Stomach (tissue), 9 donors: Measurements from ENCODE around the gene PNPLA2. TPM values are rescaled to one million over a fixed set of nuclear protein-coding genes. Genes with fewer than 3 reads are reported as not detected.

Experiments used
- DNase-seq, 2 donors: peaks; one replicate each; pipeline versions ENCODE4 v3.0.0 to v3.0.0-alpha.2; 2013 to 2019
- H3K27ac ChIP-seq, 5 donors: fragments of 200-600 bp in 4 of 5; sonication (generic) in 4 of 5; one replicate each; pipeline ENCODE4 v1.5.1; 2013 to 2019; ENCODE audit warnings: mild to moderate bottlenecking in 1 of 5, moderate library complexity in 1 of 5
- H3K27me3 ChIP-seq, 3 donors: fragments of 200-600 bp; sonication (generic); one replicate each; pipeline ENCODE4 v1.5.1; 2017 to 2019; ENCODE audit warnings: mixed run types in 1 of 3
- H3K36me3 ChIP-seq, 4 donors: fragments of 200-600 bp; sonication (generic); 1 replicate in 3 of 4; 2 replicates in 1 of 4; pipeline ENCODE4 v1.5.1; 2016 to 2019
- H3K4me1 ChIP-seq, 4 donors: fragments of 200-600 bp; sonication (generic); one replicate each; pipeline ENCODE4 v1.5.1; 2016 to 2019
- H3K4me3 ChIP-seq, 4 donors: fragments of 200-600 bp; sonication (generic) in 3 of 4; one replicate each; pipeline ENCODE4 v1.5.1; 2016 to 2019; ENCODE audit warnings: mild to moderate bottlenecking in 1 of 4
- H3K9me3 ChIP-seq, 4 donors: fragments of 200-600 bp; sonication (generic); one replicate each; pipeline ENCODE4 v1.5.1; 2016 to 2019
- CTCF ChIP-seq, 7 experiments: fragments of 450-650 bp in 4 of 7; fragments of 200-600 bp in 3 of 7; sonication (generic) in 3 of 7; IDR thresholded peaks; one replicate each; pipeline ENCODE4 v1.5.1; 2016 to 2019; ENCODE audit warnings: antibody characterized with exemption in 7 of 7, control low read depth in 2 of 7, mild to moderate bottlenecking in 1 of 7
- EP300 ChIP-seq: sonication (generic); formaldehyde crosslinking; IDR thresholded peaks from one replicate; pipeline ENCODE4 v1.6.1; 2017; ENCODE audit warnings: antibody characterized with exemption
- POLR2A ChIP-seq, 4 donors: fragments of 450-650 bp; IDR thresholded peaks; one replicate each; pipeline ENCODE4 v1.6.1; 2016; ENCODE audit warnings: antibody characterized with exemption in 4 of 4, control low read depth in 2 of 4, mild to moderate bottlenecking in 1 of 4, moderate library complexity in 1 of 4
- POLR2AphosphoS5 ChIP-seq, 3 donors: sonication (generic); formaldehyde crosslinking; IDR thresholded peaks; one replicate each; pipeline ENCODE4 v1.6.1; 2016; ENCODE audit warnings: antibody characterized with exemption in 3 of 3
- WGBS, 5 donors: extraction: QIAGEN DNeasy Blood & Tissue Kit in 3 of 5; methylation state at CpG; one replicate each; pipeline versions ENCODE4 v1.1.5 to v1.1.7; 2013 to 2018; 5-methylcytosine and 5-hydroxymethylcytosine counted together
- intact Hi-C: fragments of 100-400 bp; cut with DNase I; formaldehyde crosslinking; loops from one replicate; pipeline ENCODE4 v1.15.1; 2023; ENCODE audit warnings: low total_unique reads
- polyA plus RNA-seq, 3 donors: library from polyadenylated mRNA; stranded (reverse); fragments of 200-250 nt; gene quantifications; one replicate each; pipeline ENCODE4 v1.2.3, GENCODE V29; 2013
- total RNA-seq, 5 donors: library from RNA; depleted of rRNA; stranded (reverse); fragments of >200 nt; gene quantifications; one replicate each; pipeline versions ENCODE4 v1.1.0 to v1.2.3, GENCODE V29; 2014 to 2016
- donor health status: healthy with polysubstance abuse.
- donor health status: Bipolar disorder and iron deficiency.
- donor health status: healthy.

PNPLA2 gene
- total and polyA plus RNA-seq, 8 donors = 33.4 to 385 (median 82.9) TPM

GRCh38 chr11:859394-860131 is 40.8 kb downstream of the PNPLA2 start:
- H3K4me1 ChIP-seq = peaks cover 11 to 40% (median 33%) of the 10 kb centered on the region in 4 donors
- peak overlapping the region; percentile 18 to 27 (median 23) for H3K4me3 ChIP-seq
- TF ChIP-seq EP300 = no peak
- no peak for TF ChIP-seq POLR2AphosphoS5 (IDR thresholded peaks at IDR 0.05)
- TF ChIP-seq POLR2A (IDR thresholded peaks at IDR 0.05) = no peak
- TF ChIP-seq CTCF (IDR thresholded peaks at IDR 0.05) = no peak
- peak; percentile 84 to 97 for DNase-seq
- H3K27me3 ChIP-seq = no peaks in the 10 kb centered on the region
- H3K36me3 ChIP-seq = peaks cover 0 to 23% (median 21%) of the 10 kb centered on the region in 4 donors
- intact Hi-C loops = no loop called here
- H3K9me3 ChIP-seq = no peaks in the 10 kb centered on the region
- peak overlapping the region in 3 of 5 donors; percentile 10 to 58 (median 46) for H3K27ac ChIP-seq
- WGBS, 5 donors = 24 to 44% (median 33%) methylated on average over 13 to 31 of the region's 31 CpGs

GRCh38 chr11:860234-861104 is 41.8 kb downstream of the PNPLA2 start:
- intact Hi-C loops = no loop called here
- H3K4me1 ChIP-seq = peaks cover 11 to 40% (median 31%) of the 10 kb centered on the region in 4 donors

GRCh38 chr11:861105-861479 is 42.4 kb downstream of the PNPLA2 start:
- H3K4me1 ChIP-seq = peaks cover 11 to 40% (median 31%) of the 10 kb centered on the region in 4 donors
- H3K27ac ChIP-seq = no peak overlapping the region
- TF ChIP-seq CTCF (IDR thresholded peaks at IDR 0.05) (no peak), POLR2AphosphoS5 (IDR thresholded peaks at IDR 0.05) (no peak), POLR2A (IDR thresholded peaks at IDR 0.05) (no peak), EP300 (no peak)
- intact Hi-C loops = no loop called here
- WGBS, 5 donors = 51 to 76% (median 62%) methylated on average over 10 to 14 of the region's 14 CpGs
- no peaks in the 10 kb centered on the region for H3K9me3 ChIP-seq
- no peaks in the 10 kb centered on the region for H3K27me3 ChIP-seq
- H3K4me3 ChIP-seq = no peak overlapping the region
- H3K36me3 ChIP-seq = peaks cover 0 to 38% (median 36%) of the 10 kb centered on the region in 4 donors
- DNase-seq = no peak

More at GRCh38 chr11:860234-861104, 41.8 kb downstream of the PNPLA2 start:
- 71 to 77% (median 73%) methylated on average over 5 to 21 of the region's 21 CpGs for WGBS, 5 donors
- Histone ChIP-seq H3K27ac (peak overlapping the region in 3 of 5 donors; percentile 10 to 58 (median 46)), H3K4me3 (peak overlapping the region in 1 of 4 donors; percentile 27), H3K27me3 (no peaks in the 10 kb centered on the region), H3K9me3 (no peaks in the 10 kb centered on the region), H3K36me3 (peaks cover 0 to 32% (median 29%) of the 10 kb centered on the region in 4 donors)
- DNase-seq = no peak
- TF ChIP-seq POLR2AphosphoS5 (IDR thresholded peaks at IDR 0.05) (no peak), CTCF (IDR thresholded peaks at IDR 0.05) (no peak), POLR2A (IDR thresholded peaks at IDR 0.05) (no peak)

GRCh38 chr11:862081-862661 is 43.5 kb downstream of the PNPLA2 start:
- H3K27me3 ChIP-seq = no peaks in the 10 kb centered on the region
- no peak for TF ChIP-seq POLR2A (IDR thresholded peaks at IDR 0.05)
- TF ChIP-seq POLR2AphosphoS5 (IDR thresholded peaks at IDR 0.05) = no peak
- no peak for TF ChIP-seq EP300
- TF ChIP-seq CTCF (IDR thresholded peaks at IDR 0.05) = no peak
- intact Hi-C loops = no loop called here
- peak; percentile 58 to 76 for DNase-seq
- no peak overlapping the region for H3K27ac ChIP-seq
- 27 to 46% (median 40%) methylated on average over 17 to 20 of the region's 20 CpGs for WGBS, 5 donors
- peaks cover 3 to 49% (median 46%) of the 10 kb centered on the region in 4 donors for H3K36me3 ChIP-seq
- no peaks in the 10 kb centered on the region for H3K9me3 ChIP-seq
- H3K4me1 ChIP-seq = peaks cover 11 to 40% (median 31%) of the 10 kb centered on the region in 4 donors
- no peak overlapping the region for H3K4me3 ChIP-seq
